ENCODE data around the gene PPP1R1B. TPM values are rescaled to one million over a fixed set of nuclear protein-coding genes. Genes with fewer than 3 reads are reported as not detected.

Gene PPP1R1B
- total and polyA plus RNA-seq, 2 of the 4 experiments (the other 2 are of a cell fraction): not detected

DNA sequence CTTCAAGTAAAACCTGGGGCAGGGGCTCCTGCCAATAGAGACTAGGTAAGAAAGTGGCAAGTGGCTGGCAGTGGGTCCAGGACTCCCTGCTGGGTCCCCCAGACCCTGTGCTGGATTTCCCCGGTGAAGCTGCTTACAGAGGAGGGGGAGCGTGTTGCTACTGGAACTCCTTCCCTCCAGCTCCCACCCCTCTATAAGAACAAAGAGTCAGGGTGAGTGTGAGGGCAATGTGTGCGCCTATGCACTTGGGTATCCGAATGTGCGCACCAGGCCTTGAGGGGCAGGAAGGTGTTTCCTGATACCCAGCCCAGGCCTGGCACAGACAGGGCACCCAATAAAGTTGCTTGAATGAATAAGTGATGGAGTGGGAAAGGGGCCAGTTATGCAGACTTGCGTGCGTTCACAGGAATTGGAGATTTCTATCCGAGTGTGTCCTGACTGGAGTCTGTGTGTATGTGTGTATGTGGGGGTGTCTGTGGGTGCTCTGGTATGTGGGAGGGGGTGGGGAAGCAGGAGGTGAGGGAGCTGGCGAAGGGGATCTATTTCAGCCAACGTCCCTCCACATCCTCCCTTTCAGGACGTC lies 30.7 kb upstream of the PPP1R1B start:
- dilution Hi-C loops (cut with HindIII; ENCODE audit: low sequenced_read_pairs, unreplicated experiment): no loop called here
- WGBS, 2 experiments (ENCODE audit: extremely low coverage in 2 of 2, insufficient read length in 1 of 2): no CpG with 5 or more reads among the region's 11 CpGs

More for the DNA sequence above, 30.7 kb upstream of the PPP1R1B start:
- H2AK5ac ChIP-seq (ENCODE audit: low read depth, low read length): no peak overlapping the region
- no peak overlapping the region for H2BK20ac ChIP-seq (ENCODE audit: low read depth, low read length)
- TF ChIP-seq SMC3 (IDR thresholded peaks at IDR 0.05; ENCODE audit: low read depth, low read length) (no peak), NFE2L2 (IDR thresholded peaks at IDR 0.05; ENCODE audit: low read depth, low read length) (no peak), BHLHE40 (IDR thresholded peaks at IDR 0.05; ENCODE audit: low read depth, low read length) (no peak)
- TF ChIP-seq, protein P1, sequence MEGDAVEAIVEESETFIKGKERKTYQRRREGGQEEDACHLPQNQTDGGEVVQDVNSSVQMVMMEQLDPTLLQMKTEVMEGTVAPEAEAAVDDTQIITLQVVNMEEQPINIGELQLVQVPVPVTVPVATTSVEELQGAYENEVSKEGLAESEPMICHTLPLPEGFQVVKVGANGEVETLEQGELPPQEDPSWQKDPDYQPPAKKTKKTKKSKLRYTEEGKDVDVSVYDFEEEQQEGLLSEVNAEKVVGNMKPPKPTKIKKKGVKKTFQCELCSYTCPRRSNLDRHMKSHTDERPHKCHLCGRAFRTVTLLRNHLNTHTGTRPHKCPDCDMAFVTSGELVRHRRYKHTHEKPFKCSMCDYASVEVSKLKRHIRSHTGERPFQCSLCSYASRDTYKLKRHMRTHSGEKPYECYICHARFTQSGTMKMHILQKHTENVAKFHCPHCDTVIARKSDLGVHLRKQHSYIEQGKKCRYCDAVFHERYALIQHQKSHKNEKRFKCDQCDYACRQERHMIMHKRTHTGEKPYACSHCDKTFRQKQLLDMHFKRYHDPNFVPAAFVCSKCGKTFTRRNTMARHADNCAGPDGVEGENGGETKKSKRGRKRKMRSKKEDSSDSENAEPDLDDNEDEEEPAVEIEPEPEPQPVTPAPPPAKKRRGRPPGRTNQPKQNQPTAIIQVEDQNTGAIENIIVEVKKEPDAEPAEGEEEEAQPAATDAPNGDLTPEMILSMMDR (conservative IDR thresholded peaks at IDR 0.05; ENCODE audit: low read depth, low read length): no peak
- TF ChIP-seq, protein P2, sequence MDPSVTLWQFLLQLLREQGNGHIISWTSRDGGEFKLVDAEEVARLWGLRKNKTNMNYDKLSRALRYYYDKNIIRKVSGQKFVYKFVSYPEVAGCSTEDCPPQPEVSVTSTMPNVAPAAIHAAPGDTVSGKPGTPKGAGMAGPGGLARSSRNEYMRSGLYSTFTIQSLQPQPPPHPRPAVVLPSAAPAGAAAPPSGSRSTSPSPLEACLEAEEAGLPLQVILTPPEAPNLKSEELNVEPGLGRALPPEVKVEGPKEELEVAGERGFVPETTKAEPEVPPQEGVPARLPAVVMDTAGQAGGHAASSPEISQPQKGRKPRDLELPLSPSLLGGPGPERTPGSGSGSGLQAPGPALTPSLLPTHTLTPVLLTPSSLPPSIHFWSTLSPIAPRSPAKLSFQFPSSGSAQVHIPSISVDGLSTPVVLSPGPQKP (IDR thresholded peaks at IDR 0.05; ENCODE audit: borderline replicate concordance, low read depth, low read length): no peak
- no peak overlapping the region for H3K9ac ChIP-seq (ENCODE audit: low read depth, low read length)
- no peak overlapping the region for H3K4me3 ChIP-seq (ENCODE audit: insufficient read depth, low read depth, low read length)
- H3K23ac ChIP-seq (ENCODE audit: low read depth, low read length): no peak overlapping the region
- peaks cover 4% of the 10 kb centered on the region; the same call in 1 of the 2 replicates for H3K9me3 ChIP-seq (ENCODE audit: control insufficient read depth, insufficient read depth, low read length)
- peaks cover 14% of the 10 kb centered on the region; the same call in 1 of the 2 replicates for H4K20me1 ChIP-seq (ENCODE audit: insufficient read depth, low read length)
- no peaks in the 10 kb centered on the region for H3K79me1 ChIP-seq (ENCODE audit: low read depth in 1 of 2, low read length in 2 of 2)
- H3K56ac ChIP-seq (ENCODE audit: extremely low read depth, insufficient read depth, low read length): no peak overlapping the region
- no peaks in the 10 kb centered on the region for H3K9me1 ChIP-seq (ENCODE audit: insufficient read depth, low read length)
- intact Hi-C loops (cut with micrococcal nuclease): no loop called here
- H4K8ac ChIP-seq (ENCODE audit: low read depth in 2 of 2, low read length in 2 of 2): no peak overlapping the region
- no peak overlapping the region for H2BK120ac ChIP-seq (ENCODE audit: low read depth, low read length)
- no peak overlapping the region for H3K18ac ChIP-seq (ENCODE audit: low read depth, low read length)
- no peak overlapping the region for H3K4ac ChIP-seq (ENCODE audit: low read depth, low read length)
- DNase-seq (no peak), ATAC-seq (ENCODE audit: low read depth) (no peak)
- H3K4me2 ChIP-seq (ENCODE audit: low read depth, low read length): no peak overlapping the region
- no peaks in the 10 kb centered on the region for H3K36me3 ChIP-seq (ENCODE audit: control insufficient read depth, insufficient read depth, low read length)
- no peak overlapping the region for H3K14ac ChIP-seq (replicated peaks; ENCODE audit: low read depth, low read length)
- H2AK9ac ChIP-seq (replicated peaks; ENCODE audit: low read depth, low read length, poor library complexity): no peak overlapping the region
- no TSS peak for BruUV-seq (replicated peaks)
- H2AFZ ChIP-seq (replicated peaks; ENCODE audit: low read length, poor library complexity): no peak overlapping the region
- in situ Hi-C loops (cut with MboI; ENCODE audit: low sequenced_read_pairs): no loop called here
- no peak overlapping the region for H3K27ac ChIP-seq (ENCODE audit: insufficient read depth, low read length)
- no peak overlapping the region for H4K5ac ChIP-seq (ENCODE audit: low read depth, low read length)
- no peak overlapping the region for H2BK15ac ChIP-seq (ENCODE audit: low read depth, low read length)
- H3K27me3 ChIP-seq (ENCODE audit: control insufficient read depth, insufficient read depth, low read length): peaks cover 71% of the 10 kb centered on the region
- H4K91ac ChIP-seq (ENCODE audit: insufficient read depth, low read depth, low read length): no peak overlapping the region
- CTCF ChIA-PET: no interaction called here
- H3K4me1 ChIP-seq (ENCODE audit: control insufficient read depth, insufficient read depth, low read length): no peaks in the 10 kb centered on the region
- POLR2A ChIA-PET (ENCODE audit: unreplicated experiment): no interaction called here
- H2BK5ac ChIP-seq (ENCODE audit: low read depth, low read length, poor library complexity, severe bottlenecking): no peak overlapping the region
